SK-N-MC (cell line): Measurements from ENCODE around the gene CD27.

Experiments
- DNase-seq: peaks from one replicate; pipeline ENCODE4 v3.0.0-alpha.2; 2011; ENCODE audit warnings: low read depth, low spot score
- H3K27ac ChIP-seq: fragments of 200-600 bp; sonication (generic); 2 replicates; pipeline ENCODE4 v1.5.1; 2016; ENCODE audit warnings: mixed run types
- H3K36me3 ChIP-seq: fragments of 200-600 bp; sonication (generic); 2 replicates; pipeline ENCODE4 v1.6.1; 2017; ENCODE audit warnings: antibody characterized with exemption, low read length, mixed read lengths; ENCODE audit not compliant: insufficient read depth
- H3K4me3 ChIP-seq: fragments of 200-600 bp; sonication (generic); 2 replicates; pipeline ENCODE4 v1.5.1; 2016
- H3K9ac ChIP-seq: fragments of 200-600 bp; sonication (generic); 2 replicates; pipeline ENCODE4 v1.8.0; 2017; ENCODE audit warnings: mixed run types, mixed read lengths; ENCODE audit not compliant: insufficient read length
- H3K9me3 ChIP-seq: fragments of 200-600 bp; sonication (generic); 2 replicates; pipeline ENCODE4 v1.6.1; 2017; ENCODE audit warnings: low read depth, mild to moderate bottlenecking, antibody characterized with exemption, low read length, moderate library complexity, mixed read lengths
- EZH2 ChIP-seq: fragments of 200-600 bp; sonication (generic); IDR thresholded peaks from one replicate; pipeline ENCODE4 v1.6.1; 2017; ENCODE audit warnings: antibody characterized with exemption
- FOXP2 ChIP-seq: optimal IDR thresholded peaks from 2 replicates; pipeline ENCODE3; 2011; ENCODE audit warnings: mild to moderate bottlenecking, moderate library complexity; ENCODE audit not compliant: insufficient read depth; ENCODE audit errors: extremely low read length, control extremely low read depth
- POLR2AphosphoS5 ChIP-seq: IDR thresholded peaks from 2 replicates; pipeline ENCODE4 v1.6.1; 2012; ENCODE audit warnings: mild to moderate bottlenecking, low read depth, low read length, borderline replicate concordance

The CD27 gene

GRCh38 chr12:6443361-6443983 lies 1.3 kb upstream of the CD27 start:
- Histone ChIP-seq H3K4me3 (no peak overlapping the region), H3K9me3 (no peaks in the 10 kb centered on the region), H3K36me3 (no peaks in the 10 kb centered on the region), H3K27ac (no peak overlapping the region), H3K9ac (no peak overlapping the region)
- DNase-seq = no peak
- TF ChIP-seq POLR2AphosphoS5 (no peak), FOXP2 (no peak), EZH2 (no peak)

GRCh38 chr12:6444031-6444430 lies 724 bp upstream of the CD27 start:
- Histone ChIP-seq H3K9ac (no peak overlapping the region), H3K9me3 (no peaks in the 10 kb centered on the region), H3K36me3 (no peaks in the 10 kb centered on the region), H3K4me3 (no peak overlapping the region), H3K27ac (no peak overlapping the region)
- no peak for DNase-seq
- TF ChIP-seq POLR2AphosphoS5 = no peak
- no peak for TF ChIP-seq FOXP2
- no peak for TF ChIP-seq EZH2

DNA sequence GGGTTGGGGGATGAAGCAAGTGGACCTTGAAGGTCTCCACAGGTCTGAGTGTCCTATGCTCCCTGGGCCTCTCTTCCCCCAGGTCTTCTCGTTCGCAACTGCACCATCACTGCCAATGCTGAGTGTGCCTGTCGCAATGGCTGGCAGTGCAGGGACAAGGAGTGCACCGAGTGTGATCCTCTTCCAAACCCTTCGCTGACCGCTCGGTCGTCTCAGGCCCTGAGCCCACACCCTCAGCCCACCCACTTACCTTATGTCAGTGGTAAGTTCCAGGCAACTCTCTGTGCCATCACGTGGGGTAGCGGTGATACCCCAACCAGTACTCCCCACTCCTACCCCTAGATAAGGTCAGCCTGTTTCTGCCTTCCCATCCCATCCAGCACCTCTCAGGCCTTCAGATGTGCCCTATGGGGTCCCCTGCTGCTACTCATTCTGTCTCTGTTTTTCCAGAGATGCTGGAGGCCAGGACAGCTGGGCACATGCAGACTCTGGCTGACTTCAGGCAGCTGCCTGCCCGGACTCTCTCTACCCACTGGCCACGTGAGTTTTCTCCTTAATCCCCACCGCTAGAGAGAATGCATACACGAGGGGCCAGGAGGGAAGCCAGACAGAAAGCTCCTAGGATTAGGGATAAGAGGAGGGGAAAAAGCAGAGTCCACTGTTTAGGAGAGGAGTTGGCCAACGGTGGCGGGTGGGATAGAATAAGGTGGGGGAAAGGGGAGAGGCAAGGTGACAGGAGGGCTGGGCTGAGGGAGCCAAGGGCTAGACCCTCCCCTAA lies 5.5 kb downstream of the CD27 start:
- TF ChIP-seq POLR2AphosphoS5 = no peak
- no peak for TF ChIP-seq FOXP2
- no peaks in the 10 kb centered on the region for H3K9me3 ChIP-seq
- H3K9ac ChIP-seq = no peak overlapping the region
- DNase-seq = no peak
- no peak overlapping the region for H3K27ac ChIP-seq
- no peak overlapping the region for H3K4me3 ChIP-seq
- no peaks in the 10 kb centered on the region for H3K36me3 ChIP-seq

DNA sequence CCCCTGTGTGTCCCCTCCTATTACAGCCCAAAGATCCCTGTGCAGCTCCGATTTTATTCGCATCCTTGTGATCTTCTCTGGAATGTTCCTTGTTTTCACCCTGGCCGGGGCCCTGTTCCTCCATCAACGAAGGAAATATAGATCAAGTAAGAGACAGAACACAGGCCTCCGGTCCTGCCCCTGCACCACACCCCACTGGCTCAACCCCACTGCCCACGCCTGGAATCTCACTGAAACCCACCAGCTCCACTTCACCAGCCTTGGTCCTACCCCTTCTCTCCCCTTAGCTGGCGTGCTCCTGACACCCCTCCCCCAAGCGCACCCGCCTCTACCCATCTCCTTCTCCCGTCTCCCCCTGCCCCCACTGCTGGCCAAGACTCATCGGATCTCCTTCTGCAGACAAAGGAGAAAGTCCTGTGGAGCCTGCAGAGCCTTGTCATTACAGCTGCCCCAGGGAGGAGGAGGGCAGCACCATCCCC lies 6.2 kb downstream of the CD27 start:
- no peak overlapping the region for H3K9ac ChIP-seq
- no peaks in the 10 kb centered on the region for H3K36me3 ChIP-seq
- TF ChIP-seq EZH2 (no peak), POLR2AphosphoS5 (no peak), FOXP2 (no peak)
- H3K4me3 ChIP-seq = no peak overlapping the region
- no peak overlapping the region for H3K27ac ChIP-seq
- H3K9me3 ChIP-seq = no peaks in the 10 kb centered on the region
- no peak for DNase-seq

- TF ChIP-seq FOXP2 (no peak), EZH2 (no peak), POLR2AphosphoS5 (peak; percentile 59)
- Histone ChIP-seq H3K9ac (no peak within 1 kb of the TSS), H3K36me3 (no peaks in the 10 kb centered on the region), H3K27ac (no peak within 1 kb of the TSS), H3K4me3 (no peak within 1 kb of the TSS), H3K9me3 (no peaks in the 10 kb centered on the region)
- no peak for DNase-seq
These were observed 6.8 kb downstream of the CD27 start, which contains the start of gene TAPBPL for GRCh38 chr12:6451348-6452244. TAPBPL (plus strand) TSS chr12:6452042; CDS start chr12:6452249, 207 bp downstream.

GRCh38 chr12:6452245-6452943 lies 7.6 kb downstream of the CD27 start:
- DNase-seq = no peak
- no peak overlapping the region for H3K27ac ChIP-seq
- H3K36me3 ChIP-seq = no peaks in the 10 kb centered on the region
- no peaks in the 10 kb centered on the region for H3K9me3 ChIP-seq
- no peak for TF ChIP-seq POLR2AphosphoS5
- TF ChIP-seq FOXP2 = no peak
- no peak for TF ChIP-seq EZH2
- no peak overlapping the region for H3K4me3 ChIP-seq
- no peak overlapping the region for H3K9ac ChIP-seq

DNA sequence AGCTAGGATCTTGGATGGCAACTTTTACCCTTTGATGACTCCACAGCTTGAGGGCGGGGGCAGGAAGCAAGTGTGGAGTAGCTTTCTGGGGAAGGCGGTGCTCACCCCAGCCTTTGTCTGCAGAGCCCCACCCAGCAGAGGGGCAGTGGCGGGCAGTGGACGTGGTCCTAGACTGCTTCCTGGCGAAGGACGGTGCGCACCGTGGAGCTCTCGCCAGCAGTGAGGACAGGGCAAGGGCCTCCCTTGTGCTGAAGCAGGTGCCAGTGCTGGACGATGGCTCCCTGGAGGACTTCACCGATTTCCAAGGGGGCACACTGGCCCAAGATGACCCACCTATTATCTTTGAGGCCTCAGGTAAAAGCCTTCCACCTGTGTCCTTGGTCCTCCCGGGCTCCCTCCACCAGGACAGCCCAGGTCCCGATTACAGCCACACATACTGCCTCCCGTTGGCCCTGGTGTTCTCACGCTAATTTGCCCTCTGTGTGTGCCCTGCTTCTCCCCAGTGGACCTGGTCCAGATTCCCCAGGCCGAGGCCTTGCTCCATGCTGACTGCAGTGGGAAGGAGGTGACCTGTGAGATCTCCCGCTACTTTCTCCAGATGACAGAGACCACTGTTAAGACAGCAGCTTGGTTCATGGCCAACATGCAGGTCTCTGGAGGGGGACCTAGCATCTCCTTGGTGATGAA lies 8.3 kb downstream of the CD27 start:
- H3K27ac ChIP-seq = no peak overlapping the region
- H3K4me3 ChIP-seq = no peak overlapping the region
- no peak overlapping the region for H3K9ac ChIP-seq
- DNase-seq = no peak
- no peaks in the 10 kb centered on the region for H3K9me3 ChIP-seq
- no peaks in the 10 kb centered on the region for H3K36me3 ChIP-seq
- TF ChIP-seq EZH2 = no peak
- TF ChIP-seq POLR2AphosphoS5 = no peak
